Liver (tissue), 9 donors: Measurements from ENCODE around the gene KIF15. TPM values are rescaled to one million over a fixed set of nuclear protein-coding genes. Genes with fewer than 3 reads are reported as not detected.

ENCODE experiments used
- DNase-seq: peaks from one replicate; pipeline ENCODE4 v3.0.0-alpha.2; 2017; ENCODE audit warnings: low spot score
- H3K27ac ChIP-seq, 2 donors: one replicate each; pipeline ENCODE4 v1.7.0; 2013; ENCODE audit warnings: inconsistent platforms in 2 of 2, low read length in 2 of 2, control low read depth in 1 of 2, low read depth in 1 of 2, mild to moderate bottlenecking in 1 of 2
- H3K27me3 ChIP-seq, 4 donors: one replicate each; pipeline versions ENCODE4 v1.6.1 to v1.7.0; 2013; ENCODE audit warnings: low read length in 3 of 4, inconsistent platforms in 1 of 4, mild to moderate bottlenecking in 1 of 4, moderate library complexity in 1 of 4; ENCODE audit not compliant: control insufficient read depth in 4 of 4, insufficient read depth in 4 of 4
- H3K36me3 ChIP-seq, 4 donors: one replicate each; pipeline versions ENCODE4 v1.6.1 to v1.7.0; 2013; ENCODE audit warnings: low read length in 3 of 4, mild to moderate bottlenecking in 3 of 4, low read depth in 1 of 4, moderate library complexity in 1 of 4; ENCODE audit not compliant: control insufficient read depth in 4 of 4, insufficient read depth in 3 of 4
- H3K4me1 ChIP-seq, 4 donors: one replicate each; pipeline versions ENCODE4 v1.6.1 to v1.7.0; 2013; ENCODE audit warnings: low read length in 3 of 4, mild to moderate bottlenecking in 3 of 4, moderate library complexity in 1 of 4; ENCODE audit not compliant: control insufficient read depth in 4 of 4, insufficient read depth in 4 of 4
- H3K4me3 ChIP-seq, 3 donors: one replicate each; pipeline versions ENCODE4 v1.6.1 to v1.7.0; 2013; ENCODE audit warnings: low read length in 3 of 3, control low read depth in 1 of 3, low read depth in 1 of 3, mild to moderate bottlenecking in 1 of 3
- H3K9ac ChIP-seq, 2 donors: one replicate each; pipeline ENCODE4 v1.7.0; 2013; ENCODE audit warnings: low read length in 2 of 2, mild to moderate bottlenecking in 2 of 2, moderate library complexity in 2 of 2, control low read depth in 1 of 2, low read depth in 1 of 2
- H3K9me3 ChIP-seq, 4 donors: one replicate each; pipeline versions ENCODE4 v1.6.1 to v1.7.0; 2013; ENCODE audit warnings: low read length in 3 of 4; ENCODE audit not compliant: control insufficient read depth in 4 of 4
- ATF3 ChIP-seq: IDR thresholded peaks from 2 replicates; pipeline ENCODE4 v1.6.1; 2016; ENCODE audit warnings: antibody characterized with exemption
- CTCF ChIP-seq: fragments of 150-350 bp; IDR thresholded peaks from 2 replicates; pipeline ENCODE4 v1.5.1; 2017; ENCODE audit warnings: improper control_type of control experiment, low read depth, low read length; ENCODE audit not compliant: missing input control
- EGR1 ChIP-seq, 2 donors: IDR thresholded peaks; 2 replicates each; pipeline ENCODE4 v1.6.1; 2016 to 2018; ENCODE audit warnings: antibody characterized with exemption in 2 of 2, low read depth in 2 of 2
- FOXA1 ChIP-seq: IDR thresholded peaks from 2 replicates; pipeline ENCODE4 v1.6.1; 2016; ENCODE audit warnings: antibody characterized with exemption
- GABPA ChIP-seq, 2 donors: IDR thresholded peaks in 1 of 2; conservative IDR thresholded peaks in 1 of 2; 2 replicates each; pipeline ENCODE4 v1.6.1; 2016; ENCODE audit warnings: antibody characterized with exemption in 2 of 2, mild to moderate bottlenecking in 1 of 2, moderate library complexity in 1 of 2
- NR2F2 ChIP-seq: IDR thresholded peaks from 2 replicates; pipeline ENCODE4 v1.6.1; 2016; ENCODE audit warnings: antibody characterized with exemption
- RXRA ChIP-seq, 2 donors: IDR thresholded peaks; 2 replicates each; pipeline ENCODE4 v1.6.1; 2017 to 2018; ENCODE audit warnings: antibody characterized with exemption in 2 of 2, mild to moderate bottlenecking in 1 of 2
- SP1 ChIP-seq: IDR thresholded peaks from 2 replicates; pipeline ENCODE4 v1.6.1; 2018; ENCODE audit warnings: antibody characterized with exemption, mild to moderate bottlenecking
- TAF1 ChIP-seq: conservative IDR thresholded peaks from 2 replicates; pipeline ENCODE4 v1.6.1; 2016; ENCODE audit warnings: antibody characterized with exemption, mild to moderate bottlenecking
- YY1 ChIP-seq: IDR thresholded peaks from 2 replicates; pipeline ENCODE4 v1.6.1; 2016; ENCODE audit warnings: antibody characterized with exemption, mild to moderate bottlenecking
- WGBS: extraction: QIAGEN DNeasy Blood & Tissue Kit; methylation state at CpG from one replicate; pipeline ENCODE4 v1.1.7; 2013; 5-methylcytosine and 5-hydroxymethylcytosine counted together
- polyA plus RNA-seq, 2 donors: library from polyadenylated mRNA; stranded (reverse) in 1 of 2; unstranded in 1 of 2; fragments of 200-250 nt in 1 of 2; fragments of >200 nt in 1 of 2; fragmentation: Nextera tagmentation in 1 of 2; extraction: Ambion mirVana in 1 of 2; gene quantifications; one replicate each; pipeline versions ENCODE4 v1.2.1 to v1.2.3, GENCODE V29; 2013 to 2015
- total RNA-seq, 2 donors: library from RNA; depleted of rRNA; stranded (reverse); fragments of >200 nt; gene quantifications; one replicate each; pipeline ENCODE4 v1.2.3, GENCODE V29; 2014
- TF ChIP-seq, protein P1 (sequence below): IDR thresholded peaks from 2 replicates; pipeline ENCODE4 v1.6.1; 2016; ENCODE audit warnings: antibody characterized with exemption
- donor health status: healthy.
- donor health status: healthy.
- donor health status: healthy.
- donor health status: healthy.
- donor health status: healthy.

The KIF15 gene
- total and polyA plus RNA-seq, 4 donors = under 0.01 to 15.9 (median 0.24) TPM

GRCh38 chr3:44802011-44802410 is 40.4 kb downstream of the KIF15 start:
- Histone ChIP-seq H3K36me3 (no peaks in the 10 kb centered on the region), H3K9ac (no peak overlapping the region), H3K9me3 (no peaks in the 10 kb centered on the region), H3K4me3 (no peak overlapping the region), H3K27ac (no peak overlapping the region), H3K4me1 (no peaks in the 10 kb centered on the region), H3K27me3 (no peaks in the 10 kb centered on the region)
- DNase-seq = no peak
- no peak for TF ChIP-seq FOXA1
- 85% methylated on average over 2 of the region's 2 CpGs for WGBS

DNA sequence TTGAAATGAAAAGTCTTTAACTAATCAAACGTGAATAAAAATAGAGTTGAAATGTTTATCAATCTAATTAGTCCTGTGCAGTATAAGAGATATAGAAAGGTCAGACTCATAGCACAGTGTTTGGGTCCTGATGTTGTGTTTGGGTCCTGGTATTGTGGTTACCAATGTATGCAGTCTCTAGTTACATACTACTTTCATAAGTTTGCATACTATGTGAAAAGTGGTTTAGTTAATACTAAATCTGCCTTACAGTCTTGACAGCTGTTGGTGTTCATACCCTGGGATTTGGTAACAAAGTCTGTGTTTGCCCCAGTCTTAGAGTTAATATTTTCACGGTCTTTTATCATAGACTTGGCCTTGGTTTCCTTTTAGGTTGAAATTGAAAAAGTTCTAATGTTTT is 41.7 kb downstream of the KIF15 start:
- WGBS = 76% methylated on average over 2 of the region's 2 CpGs
- no peak for DNase-seq

GRCh38 chr3:44805960-44806359 is 44.4 kb downstream of the KIF15 start:
- H3K9ac ChIP-seq = no peak overlapping the region
- no peaks in the 10 kb centered on the region for H3K27me3 ChIP-seq
- H3K9me3 ChIP-seq = peaks cover 0 to 2% (median 0%) of the 10 kb centered on the region in 4 donors
- no peak for DNase-seq
- H3K4me3 ChIP-seq = no peak overlapping the region
- no peak for TF ChIP-seq TAF1
- TF ChIP-seq GABPA (IDR thresholded peaks at IDR 0.05 in 1 of 2, conservative IDR thresholded peaks at IDR 0.05 in 1 of 2) = no peak
- TF ChIP-seq FOXA1 = no peak
- TF ChIP-seq EGR1 (IDR thresholded peaks at IDR 0.05; ENCODE audit: low read depth in 2 of 2) = no peak
- no peak overlapping the region for H3K27ac ChIP-seq
- WGBS = 95% methylated on average over 2 of the region's 2 CpGs
- H3K36me3 ChIP-seq = no peaks in the 10 kb centered on the region
- no peaks in the 10 kb centered on the region for H3K4me1 ChIP-seq

More for the DNA sequence above, 41.7 kb downstream of the KIF15 start:
- Histone ChIP-seq H3K9me3 (no peaks in the 10 kb centered on the region), H3K27ac (no peak overlapping the region), H3K27me3 (no peaks in the 10 kb centered on the region), H3K4me3 (no peak overlapping the region), H3K9ac (no peak overlapping the region), H3K4me1 (no peaks in the 10 kb centered on the region), H3K36me3 (no peaks in the 10 kb centered on the region)
- TF ChIP-seq, protein P1, sequence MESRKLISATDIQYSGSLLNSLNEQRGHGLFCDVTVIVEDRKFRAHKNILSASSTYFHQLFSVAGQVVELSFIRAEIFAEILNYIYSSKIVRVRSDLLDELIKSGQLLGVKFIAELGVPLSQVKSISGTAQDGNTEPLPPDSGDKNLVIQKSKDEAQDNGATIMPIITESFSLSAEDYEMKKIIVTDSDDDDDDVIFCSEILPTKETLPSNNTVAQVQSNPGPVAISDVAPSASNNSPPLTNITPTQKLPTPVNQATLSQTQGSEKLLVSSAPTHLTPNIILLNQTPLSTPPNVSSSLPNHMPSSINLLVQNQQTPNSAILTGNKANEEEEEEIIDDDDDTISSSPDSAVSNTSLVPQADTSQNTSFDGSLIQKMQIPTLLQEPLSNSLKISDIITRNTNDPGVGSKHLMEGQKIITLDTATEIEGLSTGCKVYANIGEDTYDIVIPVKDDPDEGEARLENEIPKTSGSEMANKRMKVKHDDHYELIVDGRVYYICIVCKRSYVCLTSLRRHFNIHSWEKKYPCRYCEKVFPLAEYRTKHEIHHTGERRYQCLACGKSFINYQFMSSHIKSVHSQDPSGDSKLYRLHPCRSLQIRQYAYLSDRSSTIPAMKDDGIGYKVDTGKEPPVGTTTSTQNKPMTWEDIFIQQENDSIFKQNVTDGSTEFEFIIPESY = no peak
- TF ChIP-seq RXRA (IDR thresholded peaks at IDR 0.05) = no peak
- no peak for TF ChIP-seq NR2F2
- TF ChIP-seq FOXA1 = no peak
- no peak for TF ChIP-seq CTCF
- TF ChIP-seq SP1 = no peak
- no peak for TF ChIP-seq YY1
- TF ChIP-seq GABPA (IDR thresholded peaks at IDR 0.05 in 1 of 2, conservative IDR thresholded peaks at IDR 0.05 in 1 of 2) = no peak
- no peak for TF ChIP-seq EGR1 (IDR thresholded peaks at IDR 0.05; ENCODE audit: low read depth in 2 of 2)
- no peak for TF ChIP-seq ATF3
